GM19035 (cell line): ENCODE results near the gene ZBTB16.

Experiments
- ATAC-seq: cut with Tn5 transposase; IDR thresholded peaks from one replicate; pipeline ENCODE4 v1.9.1; 2021; ENCODE audit not compliant: unreplicated experiment

Gene ZBTB16

DNA sequence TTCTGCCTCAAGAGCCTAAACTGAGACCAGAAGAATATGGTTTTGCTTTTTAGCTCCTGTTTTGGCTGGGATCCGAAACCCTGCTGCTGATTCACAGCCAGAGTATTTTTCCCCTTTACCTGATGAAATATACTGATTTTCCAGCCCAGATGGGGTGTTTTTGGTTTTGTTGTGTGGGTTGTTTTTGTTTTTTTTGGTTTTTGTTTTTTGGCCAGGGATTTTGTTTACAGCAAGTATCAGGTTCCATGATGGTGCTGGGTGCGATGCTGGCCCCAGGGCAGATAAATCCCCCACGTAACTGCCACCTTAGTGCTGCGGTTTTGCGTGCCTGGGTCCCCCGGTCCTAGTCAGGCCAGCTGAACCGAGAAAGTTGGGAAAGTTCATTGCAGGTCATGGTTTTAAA is 103.7 kb downstream of the ZBTB16 start:
- ATAC-seq: no peak

DNA sequence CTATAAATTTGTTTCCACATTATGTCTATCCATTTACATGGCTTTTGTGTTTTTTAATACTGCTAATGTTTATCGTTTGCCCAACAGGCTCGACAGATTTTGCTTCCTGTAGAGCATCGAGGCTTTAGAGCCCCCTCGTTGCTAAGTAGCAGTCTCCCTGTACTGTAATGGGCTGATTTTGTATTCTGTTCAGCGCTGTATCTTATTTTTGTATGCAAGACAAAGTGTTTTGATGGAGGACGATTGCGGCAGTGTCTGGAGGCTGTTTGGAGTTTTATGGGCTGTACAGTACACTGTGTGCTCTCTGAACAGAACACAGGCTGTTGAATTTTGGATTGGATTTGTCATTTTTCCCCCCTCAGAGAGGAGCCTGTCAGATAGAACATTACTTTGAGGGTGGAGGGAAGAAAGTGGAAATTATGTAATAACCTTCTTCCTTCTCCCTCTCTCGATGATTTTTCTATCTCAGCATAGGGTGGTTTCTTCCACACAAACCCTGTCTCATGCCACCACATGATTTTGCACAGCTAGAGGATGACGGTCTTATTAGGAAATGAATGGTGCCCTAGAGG is 104.4 kb downstream of the ZBTB16 start:
- no peak for ATAC-seq

DNA sequence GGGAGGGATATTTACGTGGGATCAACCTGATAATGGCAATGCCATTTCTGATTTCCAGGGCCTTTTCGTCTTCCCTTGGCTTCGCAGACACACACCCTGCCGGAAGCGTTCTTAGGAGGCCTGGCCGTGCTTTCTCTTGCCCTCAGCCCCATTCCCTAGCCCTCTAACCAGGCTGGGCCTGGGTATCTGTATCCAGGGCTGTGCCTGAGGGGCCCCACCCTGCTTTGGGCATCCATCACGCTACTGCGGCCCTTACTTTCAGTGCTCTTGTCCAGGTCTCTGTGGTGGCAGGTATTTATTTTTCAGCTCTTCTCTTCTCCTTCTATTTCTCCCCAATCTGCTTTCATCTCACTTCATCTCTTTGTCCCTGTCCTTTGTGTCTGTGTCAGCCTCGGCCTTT is 105.0 kb downstream of the ZBTB16 start:
- ATAC-seq: no peak

DNA sequence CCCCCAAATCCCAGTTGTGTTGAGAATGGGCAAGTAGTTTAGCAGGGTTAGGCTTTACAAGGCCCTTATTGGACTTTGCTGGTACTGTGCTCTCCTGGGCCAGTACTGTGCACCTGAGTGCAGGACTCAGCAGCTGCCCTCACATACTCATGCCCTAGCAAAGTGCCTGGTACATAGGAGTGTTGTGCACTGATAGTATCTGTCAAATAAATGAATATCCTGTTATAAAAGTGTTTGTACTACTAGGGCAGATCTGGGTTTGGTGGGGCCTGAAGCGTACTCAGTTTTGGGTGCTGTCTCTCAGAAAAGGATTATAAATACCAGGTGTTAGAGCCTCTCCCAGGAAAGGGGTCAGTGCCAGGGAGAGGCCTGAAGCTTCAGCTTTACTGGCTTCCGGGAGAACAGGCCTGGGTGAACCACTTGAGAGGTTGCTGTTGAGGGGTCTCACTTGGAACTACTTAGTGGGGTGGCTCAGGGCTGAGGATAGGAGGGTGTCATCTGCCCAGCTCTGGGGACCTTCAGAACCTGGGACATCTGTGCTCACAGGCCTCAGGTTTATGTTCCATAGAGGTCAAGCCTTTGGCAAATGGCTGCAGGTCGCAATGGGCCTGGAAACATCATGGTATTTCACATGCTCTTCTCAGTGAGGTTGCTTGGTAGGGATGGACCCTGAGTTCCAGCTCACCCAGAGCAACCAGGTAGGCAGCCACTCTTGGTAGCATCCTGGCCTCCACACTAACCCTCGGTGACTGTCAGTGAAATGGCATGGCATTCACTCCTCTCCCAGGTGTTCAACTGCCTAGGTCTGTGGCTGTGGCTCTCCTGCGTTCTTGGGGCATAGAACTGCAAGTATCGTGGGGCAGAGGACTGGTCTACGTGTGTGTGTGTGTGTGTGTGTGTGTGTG is 106.1 kb downstream of the ZBTB16 start:
- ATAC-seq: no peak

DNA sequence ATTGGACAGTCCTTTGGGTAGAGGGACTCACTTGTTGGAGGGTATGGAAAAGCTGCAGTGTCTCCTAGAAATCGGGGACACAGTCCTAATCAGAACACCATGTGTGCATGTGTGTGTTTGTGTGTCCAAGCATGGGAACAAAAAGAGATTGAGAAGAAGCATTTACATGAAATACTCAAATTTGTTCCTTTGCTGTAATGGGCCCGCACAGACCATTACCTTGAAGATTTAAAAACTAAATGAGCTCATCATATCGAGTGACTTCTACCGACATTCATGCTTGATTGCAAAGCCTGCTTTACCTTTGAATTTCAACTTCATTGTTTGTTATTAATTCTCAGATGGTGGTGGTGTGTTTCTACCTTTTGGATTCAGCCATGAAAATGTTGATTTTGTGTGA is 106.9 kb downstream of the ZBTB16 start:
- no peak for ATAC-seq

DNA sequence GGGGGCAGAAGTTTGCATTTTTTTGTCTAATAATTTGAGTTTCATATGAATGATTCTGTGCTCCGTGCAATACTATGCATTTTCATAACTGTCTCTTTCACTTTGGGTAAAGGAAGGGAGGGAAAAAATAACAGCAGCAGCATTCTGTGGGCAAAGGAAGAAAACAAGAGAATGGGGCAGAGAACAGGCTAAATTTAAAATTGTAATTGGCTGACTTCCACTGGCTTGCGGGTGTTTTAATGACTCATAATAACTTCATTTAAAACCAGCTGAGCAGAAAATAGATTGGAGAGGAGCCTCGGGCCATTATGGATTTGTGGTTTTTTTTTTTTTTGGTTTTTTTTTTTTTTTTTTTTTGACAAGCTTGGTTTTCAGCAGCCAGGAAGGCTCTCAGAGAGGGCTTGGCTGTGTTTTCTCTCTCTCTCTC is 107.4 kb downstream of the ZBTB16 start:
- no peak for ATAC-seq

DNA sequence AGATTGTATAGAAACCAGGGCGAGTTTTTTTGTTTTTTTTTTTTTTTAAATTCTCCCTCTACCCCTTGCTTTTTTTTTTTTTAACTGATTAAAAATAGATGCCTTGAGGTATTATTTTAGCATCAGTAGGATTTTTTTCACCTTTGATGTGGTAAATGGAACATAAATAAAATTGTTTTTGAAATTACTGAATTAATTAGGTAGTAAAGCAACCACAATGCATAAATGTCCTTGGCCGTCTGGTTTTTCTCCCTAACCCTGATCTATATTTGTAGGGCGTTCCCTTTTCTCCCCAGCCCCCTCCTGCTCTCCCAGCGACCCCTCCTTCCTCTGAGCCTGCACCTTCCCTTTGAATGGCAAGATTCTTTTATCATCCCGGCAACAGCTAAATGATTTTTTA is 107.8 kb downstream of the ZBTB16 start:
- no peak for ATAC-seq

DNA sequence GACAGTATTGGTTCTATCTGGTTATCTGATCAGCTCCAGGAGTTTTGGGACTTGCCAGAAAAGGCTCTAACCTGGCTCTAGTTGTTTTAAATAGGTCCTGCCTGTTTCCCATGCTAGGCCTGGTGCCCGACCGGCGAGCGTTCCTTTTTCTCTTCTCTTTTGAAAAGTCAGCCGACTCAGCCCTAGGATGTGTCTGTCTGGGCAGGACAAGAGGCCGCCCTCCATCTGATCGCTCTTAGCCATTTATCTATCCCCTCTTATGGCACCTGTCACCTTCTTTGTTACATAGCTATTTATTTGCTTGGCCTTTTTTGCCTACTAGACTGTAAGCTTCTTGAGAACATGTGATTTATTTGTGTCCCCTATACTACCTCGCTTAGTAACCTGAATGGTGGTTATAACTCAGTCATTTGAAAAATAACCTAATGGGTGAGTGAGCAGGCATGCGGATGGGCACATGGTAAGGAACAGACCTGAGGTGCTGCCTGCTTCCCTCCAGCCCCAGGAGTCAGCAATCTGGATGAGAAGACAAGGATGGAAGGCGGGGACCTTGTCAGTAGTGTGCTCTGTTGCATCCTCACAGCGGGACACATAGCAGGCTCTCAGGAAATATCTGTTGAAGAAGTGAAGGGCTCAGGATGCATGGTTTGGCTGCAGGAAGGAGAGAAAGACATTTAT is 108.4 kb downstream of the ZBTB16 start:
- no peak for ATAC-seq

DNA sequence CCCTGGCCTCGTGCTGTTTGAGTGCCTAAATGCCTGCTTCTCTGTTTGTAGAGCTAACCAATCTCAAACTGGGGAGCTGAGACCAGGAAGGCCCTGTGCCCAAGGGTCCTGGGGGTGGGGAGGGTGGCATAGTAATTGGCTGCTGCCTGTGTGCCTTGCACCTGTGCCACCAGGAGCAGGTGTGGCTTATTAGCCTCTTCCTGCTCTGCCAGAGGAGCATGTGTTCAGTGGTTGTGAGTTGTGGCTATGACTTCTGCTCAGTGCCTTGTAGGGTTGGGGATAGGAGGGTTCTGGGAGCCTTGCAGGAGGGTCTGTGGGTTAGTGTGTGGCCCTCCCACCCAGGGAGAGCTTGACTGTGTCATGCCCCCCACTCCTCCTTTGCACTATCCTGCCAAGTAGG is 109.2 kb downstream of the ZBTB16 start:
- ATAC-seq: no peak

DNA sequence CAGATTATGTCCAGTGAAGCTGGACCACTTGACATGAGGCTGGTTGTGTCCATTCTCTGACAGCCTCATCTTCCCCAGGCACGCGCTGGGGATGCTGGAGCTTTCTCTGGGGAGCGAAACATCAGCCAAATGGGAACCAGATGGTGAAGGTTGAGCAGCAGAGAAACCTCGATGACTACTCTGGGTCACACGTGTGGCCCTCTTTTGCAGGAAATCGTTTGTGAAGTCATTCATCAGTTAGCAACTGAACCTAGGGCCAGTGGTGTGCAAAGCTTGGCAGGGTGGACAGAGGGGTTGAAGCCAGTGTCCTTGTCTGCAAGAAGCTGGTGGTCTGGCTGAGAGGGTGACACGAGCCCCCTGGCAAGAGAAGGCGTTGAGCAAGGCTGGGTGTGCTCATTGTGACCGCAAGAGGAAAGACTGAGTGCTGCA is 109.8 kb downstream of the ZBTB16 start:
- no peak for ATAC-seq

DNA sequence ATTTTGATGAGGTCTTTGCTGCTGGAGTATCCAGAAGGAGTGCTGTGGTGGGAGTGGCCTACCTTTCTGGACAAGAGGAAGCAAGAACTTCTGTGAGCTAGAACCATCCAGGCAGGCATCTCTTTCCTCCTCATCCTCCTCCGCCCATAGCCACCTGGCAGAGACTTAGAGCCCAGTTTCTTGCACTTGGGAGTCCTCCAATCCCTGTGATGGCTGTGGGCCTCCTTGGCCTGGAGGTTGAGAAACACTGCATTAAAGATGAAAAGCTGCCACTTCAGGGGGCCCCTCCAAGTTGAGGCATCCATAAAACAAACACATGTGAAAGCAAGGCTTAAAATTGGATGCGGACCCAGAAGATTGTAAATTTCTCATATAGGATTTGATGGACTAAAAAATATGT is 110.3 kb downstream of the ZBTB16 start:
- ATAC-seq: no peak

DNA sequence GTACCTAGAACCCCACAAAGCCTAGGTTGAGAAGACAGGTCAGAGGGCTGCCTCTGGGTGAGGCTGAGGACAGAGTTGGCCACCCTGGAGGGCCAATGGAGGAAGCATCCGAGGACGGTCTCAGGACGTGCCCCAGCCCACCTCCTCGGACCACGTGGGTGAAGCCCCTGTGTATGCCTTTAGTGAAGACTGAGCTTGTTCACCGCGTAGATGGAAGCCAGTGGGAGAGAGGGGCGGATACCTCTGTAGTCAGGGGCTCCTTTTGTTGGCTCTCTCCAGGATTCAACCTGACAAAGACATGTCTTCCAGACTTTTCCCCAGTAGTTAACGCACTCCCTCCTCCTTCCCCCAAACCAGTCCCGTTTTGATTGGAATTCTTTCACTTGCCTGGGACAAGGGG is 110.7 kb downstream of the ZBTB16 start:
- ATAC-seq: no peak

DNA sequence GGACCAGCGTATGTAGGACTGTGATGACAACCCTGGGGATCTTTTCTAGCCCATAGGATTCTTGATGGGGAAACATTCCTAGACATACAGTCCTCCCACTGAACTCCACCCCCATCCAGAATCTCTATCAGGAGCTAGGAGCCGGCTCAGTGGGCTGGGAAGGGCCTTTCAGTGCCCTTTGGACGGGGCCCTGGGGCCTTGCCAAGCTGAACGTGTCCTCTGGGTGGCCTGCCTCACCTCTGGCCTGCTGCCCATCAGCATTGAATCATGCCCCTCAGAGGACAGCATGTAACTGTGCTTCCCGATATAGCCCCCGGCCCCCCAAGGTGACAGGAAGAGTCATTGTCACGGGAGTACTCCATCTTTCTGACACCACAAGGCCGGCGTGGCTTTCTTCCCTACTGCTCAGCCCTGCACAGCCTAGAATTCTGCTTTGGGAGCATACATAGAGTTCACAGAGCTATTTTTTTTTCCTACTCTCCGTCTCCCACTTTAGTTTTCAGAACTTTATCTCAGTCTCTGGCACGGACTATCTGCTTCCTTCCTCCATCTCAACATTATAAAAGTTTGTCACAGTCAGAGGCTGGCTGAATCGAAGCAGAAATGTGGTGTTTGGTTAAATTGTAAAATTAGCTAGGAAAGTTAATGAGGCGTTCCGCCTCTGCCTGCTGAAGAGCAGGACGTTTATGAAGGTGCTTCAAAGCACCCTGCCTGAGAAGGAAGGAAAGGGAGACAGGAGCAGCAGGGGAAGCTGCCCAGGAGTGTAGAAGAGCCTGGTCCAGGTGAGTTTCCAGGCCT is 111.9 kb downstream of the ZBTB16 start:
- ATAC-seq: no peak

DNA sequence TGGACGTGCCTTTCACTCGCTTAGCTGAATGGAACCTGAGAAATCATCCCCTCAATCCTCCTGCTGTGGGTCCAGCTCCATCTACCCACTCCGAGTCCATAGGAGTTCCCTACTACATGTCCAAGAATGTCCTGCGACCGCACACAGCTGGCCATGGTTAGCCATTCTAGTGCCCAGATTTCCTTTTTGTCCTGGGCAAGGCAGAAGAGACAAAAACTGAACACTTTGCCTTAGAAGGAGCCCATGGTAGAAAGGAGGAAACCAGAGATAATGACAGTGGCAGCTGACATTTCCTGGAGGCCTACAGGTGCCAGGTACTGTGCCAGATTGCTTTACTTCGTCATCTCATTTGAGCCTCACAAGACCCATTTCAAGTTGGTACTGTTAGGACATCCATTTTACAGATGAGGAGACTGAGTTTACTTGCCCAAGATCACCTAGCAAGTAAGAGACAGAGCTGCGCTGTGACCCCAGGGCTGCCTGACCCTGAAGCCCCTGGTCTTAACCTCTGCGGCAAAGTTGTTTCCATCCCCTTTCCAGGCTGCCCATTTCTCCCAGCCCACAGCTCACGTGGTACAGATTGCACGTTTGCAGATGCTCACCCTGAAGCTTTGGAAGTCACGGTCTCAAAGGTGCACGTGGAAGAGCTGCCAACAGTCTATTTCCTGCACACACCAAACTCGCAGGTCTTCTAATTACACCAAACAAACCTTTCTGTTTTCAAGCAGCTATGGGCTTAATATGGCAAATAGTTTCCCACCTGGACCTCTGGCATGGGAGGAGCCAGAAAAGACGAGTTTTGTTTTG is 112.7 kb downstream of the ZBTB16 start:
- no peak for ATAC-seq

DNA sequence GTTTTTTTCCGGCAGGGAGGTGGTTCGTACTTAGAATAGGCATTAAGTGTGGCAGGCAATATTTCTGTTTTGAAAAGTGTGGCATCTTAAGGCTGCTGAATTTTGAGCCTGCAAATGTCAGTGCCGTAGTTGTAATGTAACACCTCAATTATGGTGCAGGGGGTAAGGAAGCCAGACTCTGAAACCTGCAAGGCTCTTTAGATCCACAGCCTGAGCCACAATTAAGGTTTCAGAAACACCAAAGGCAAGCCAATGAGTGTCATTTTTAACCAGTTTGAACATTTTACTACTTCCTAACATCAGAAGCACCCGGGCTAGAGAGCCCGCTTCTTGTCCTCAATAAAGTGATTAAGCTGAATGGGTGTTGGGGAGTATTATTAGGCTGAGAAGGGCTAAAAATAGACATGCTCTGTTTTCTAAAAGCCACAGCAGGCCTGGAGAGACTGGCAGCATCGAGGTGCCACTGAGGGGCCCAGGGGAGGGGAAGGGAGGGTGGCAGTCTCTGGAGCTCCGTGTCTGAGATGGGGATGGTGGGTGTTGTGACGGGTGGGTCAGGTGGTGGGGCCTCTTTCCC is 113.4 kb downstream of the ZBTB16 start:
- ATAC-seq: no peak

DNA sequence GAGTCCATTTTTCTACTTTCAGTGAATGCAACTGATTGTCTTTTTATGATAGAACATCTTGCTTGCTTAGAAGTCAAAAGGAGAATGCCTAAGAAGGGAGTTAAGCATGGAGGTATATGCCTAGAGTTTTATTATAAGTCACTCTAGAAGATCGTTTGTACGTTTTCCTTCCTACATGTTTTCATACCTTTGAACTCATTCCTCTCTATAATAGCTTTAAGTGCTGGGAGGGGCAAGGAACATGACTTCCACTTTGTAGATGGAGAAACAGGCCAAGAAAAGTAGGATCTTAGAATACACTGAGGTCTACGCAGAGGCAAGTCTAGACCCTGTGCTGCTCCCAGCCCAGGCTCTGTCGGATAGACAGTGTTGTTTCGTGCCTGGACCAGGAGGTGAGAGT is 114.3 kb downstream of the ZBTB16 start:
- ATAC-seq: no peak

DNA sequence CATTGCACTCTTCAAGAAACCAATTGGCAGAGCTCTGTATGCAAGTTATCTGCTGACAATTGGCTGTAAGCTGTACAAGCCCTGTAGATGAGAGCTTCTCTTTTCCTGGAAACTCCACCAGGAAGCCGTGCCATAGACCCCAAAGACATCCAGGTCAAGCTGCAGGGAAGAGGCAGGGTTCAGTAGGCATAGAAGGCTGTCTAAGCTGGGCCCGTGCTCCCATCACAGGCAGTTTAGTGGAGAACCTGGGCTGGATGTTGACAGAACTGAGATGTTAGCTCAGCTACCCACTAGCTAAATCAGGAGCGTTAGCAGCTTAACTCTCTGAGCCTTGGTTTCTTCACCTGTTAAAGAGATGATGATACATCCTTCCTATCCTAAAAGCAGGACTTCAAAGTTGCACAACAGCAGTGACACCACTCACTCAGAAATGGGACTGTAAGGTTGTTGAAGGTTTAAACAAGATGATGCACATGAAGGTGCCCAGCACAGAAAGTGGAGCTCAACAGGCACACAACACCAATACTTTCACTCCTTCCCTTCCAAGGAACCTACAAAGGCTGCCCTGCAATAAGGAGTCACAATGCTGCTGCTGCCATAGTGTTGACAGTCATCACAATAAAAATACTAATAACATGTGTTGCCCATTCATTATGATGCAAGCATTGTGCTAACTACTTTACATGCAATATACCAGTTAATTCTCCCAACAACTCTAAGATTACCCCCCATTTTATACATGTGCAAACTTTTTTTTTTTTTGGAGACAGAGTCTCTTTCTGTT is 115.4 kb downstream of the ZBTB16 start:
- ATAC-seq: no peak

DNA sequence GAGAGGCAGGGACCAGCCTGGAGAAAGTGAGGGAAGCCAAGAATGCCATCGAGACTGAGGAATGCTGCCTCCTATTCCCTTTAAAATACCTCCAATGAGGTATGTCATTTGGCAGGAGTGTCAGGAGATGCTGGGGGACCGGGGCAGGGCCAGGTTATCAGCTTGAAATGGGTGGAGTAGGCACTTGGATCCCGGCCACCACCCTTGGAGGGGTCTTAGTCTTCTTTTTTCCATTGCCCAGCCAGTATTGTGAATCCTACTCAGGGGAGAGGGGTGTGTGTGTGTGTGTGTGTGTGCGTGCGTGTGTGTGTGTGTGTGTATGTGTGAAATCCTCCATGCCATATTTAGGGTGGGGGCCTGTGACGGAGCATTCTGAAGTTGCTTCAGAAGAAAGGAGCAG is 116.2 kb downstream of the ZBTB16 start:
- no peak for ATAC-seq

DNA sequence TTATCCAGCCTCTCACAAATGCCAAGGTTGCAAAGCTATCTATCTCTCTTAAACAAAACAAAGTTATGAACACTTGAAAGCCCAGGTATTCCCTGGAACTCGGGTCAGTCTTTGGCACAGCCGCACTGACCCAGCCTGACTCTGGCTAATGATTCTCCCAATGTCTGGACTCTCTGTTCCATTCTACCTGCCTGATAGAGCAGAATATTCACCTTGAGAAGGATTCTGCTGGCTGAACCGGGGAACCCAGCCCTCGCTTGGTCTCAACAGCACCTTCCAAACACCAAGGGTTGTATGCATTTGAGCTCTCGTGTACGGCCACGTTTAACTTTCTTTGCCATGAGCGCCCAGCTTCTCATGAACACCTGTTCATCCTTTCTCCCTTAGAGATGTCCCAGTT is 116.8 kb downstream of the ZBTB16 start:
- no peak for ATAC-seq
